Measurements from ENCODE around the gene TUSC2. TPM values are rescaled to one million over a fixed set of nuclear protein-coding genes. Genes with fewer than 3 reads are reported as not detected.

Gene TUSC2
- total RNA-seq, 2 donors from 2014 or later, result 13.9 to 19.3 TPM

- Mint-ChIP-seq H3K4me3 (peak overlapping the region; percentile 98), H3K27ac (peak overlapping the region; percentile 94), H3K4me1 (peaks cover 8% of the 10 kb centered on the region), H3K36me3 (ENCODE audit: low read depth) (no peaks in the 10 kb centered on the region), H3K27me3 (no peaks in the 10 kb centered on the region), H3K9me3 (no peaks in the 10 kb centered on the region)
- ATAC-seq (replicated peaks), result no peak
Measured at GRCh38 chr3:50300681-50301254, 27.3 kb downstream of the TUSC2 start.

DNA sequence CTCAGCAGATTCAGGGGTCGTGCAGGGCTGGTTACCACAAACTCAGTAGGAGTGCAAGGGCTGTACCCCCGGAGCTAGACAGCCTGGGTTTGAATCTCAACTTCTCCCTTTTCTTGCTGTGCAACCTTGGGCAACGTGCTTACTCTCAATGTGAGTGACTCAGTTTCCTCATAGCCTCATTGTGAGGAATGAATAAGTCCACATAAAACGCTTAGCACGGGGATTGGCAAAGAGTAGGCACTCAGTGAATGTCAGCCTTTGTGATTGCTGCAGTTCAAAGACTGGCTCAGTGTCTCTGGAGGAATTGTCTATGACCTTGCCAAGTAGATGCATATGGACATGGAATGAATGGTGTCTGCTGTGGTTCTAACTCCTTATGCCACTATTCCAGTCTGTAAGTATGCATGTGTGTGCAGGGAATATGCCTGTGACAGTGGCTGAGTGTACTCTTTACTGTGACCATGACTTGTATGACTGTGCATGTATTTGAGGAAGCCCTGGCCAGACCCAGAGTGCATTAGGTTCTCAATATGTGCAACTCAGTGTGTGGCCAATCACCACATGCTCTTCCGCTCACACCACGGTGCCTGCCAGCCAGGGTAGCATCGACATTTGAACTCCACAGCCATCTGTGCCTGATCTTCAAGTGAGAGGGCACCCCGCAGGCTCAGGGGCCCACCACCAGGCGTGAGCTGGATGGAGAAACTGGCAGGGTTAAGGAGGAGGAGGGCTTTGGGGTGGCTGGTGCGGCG lies 27.9 kb downstream of the TUSC2 start:
- Mint-ChIP-seq H3K4me3 (peak overlapping the region; percentile 98), H3K27me3 (no peaks in the 10 kb centered on the region), H3K9me3 (no peaks in the 10 kb centered on the region), H3K4me1 (peaks cover 8% of the 10 kb centered on the region), H3K36me3 (ENCODE audit: low read depth) (no peaks in the 10 kb centered on the region), H3K27ac (peak overlapping the region; percentile 94)
- peak; percentile 38 for ATAC-seq (replicated peaks)

- Mint-ChIP-seq H3K36me3 (ENCODE audit: low read depth) (no peaks in the 10 kb centered on the region), H3K9me3 (no peaks in the 10 kb centered on the region), H3K27ac (peak overlapping the region; percentile 94), H3K4me3 (peak overlapping the region; percentile 98), H3K27me3 (no peaks in the 10 kb centered on the region), H3K4me1 (peaks cover 8% of the 10 kb centered on the region)
- no peak for ATAC-seq (replicated peaks)
Measured at GRCh38 chr3:50299638-50299928, 28.4 kb downstream of the TUSC2 start.

DNA sequence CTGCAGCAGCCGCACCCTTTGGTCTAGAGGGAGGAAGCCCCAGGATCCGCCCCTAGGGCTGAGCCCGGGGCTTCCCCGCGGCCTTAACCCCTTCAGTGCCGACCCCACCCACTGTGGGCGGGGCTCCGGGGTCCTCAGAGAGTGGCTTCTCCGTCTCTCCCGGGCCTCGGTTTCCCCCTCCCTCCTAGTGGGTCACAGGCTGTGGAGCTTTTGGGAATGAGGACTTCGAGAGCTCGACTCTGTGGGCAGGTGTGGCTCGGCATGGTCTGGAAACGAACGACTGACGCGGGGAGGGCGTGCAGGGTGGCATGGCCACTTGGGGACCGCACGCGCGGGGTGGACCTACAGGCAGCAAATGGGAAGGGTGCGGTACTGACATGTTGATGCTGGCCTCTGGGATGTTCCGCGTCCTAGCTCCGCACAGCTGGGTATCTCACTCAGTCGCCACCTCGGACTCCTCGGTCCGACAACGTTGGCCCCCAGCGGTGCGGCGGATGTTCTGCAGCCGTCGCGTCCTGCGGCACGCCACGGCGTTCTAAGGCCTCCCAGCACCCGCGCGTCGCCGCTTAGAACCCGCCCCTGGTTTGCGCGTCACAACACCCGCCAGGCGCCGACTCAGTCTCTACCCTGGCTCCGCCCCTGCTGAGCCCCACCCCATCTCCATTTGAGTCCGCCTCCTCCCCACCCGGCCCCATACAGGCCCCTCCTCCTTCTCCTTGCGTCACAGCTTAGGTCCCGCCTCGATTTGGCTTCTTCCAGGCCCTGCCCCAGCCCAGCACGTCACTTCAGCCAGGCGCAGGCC lies 29.0 kb downstream of the TUSC2 start, which contains the start of the genes HYAL3 and NAA80:
Gene HYAL3, minus strand, starts transcription at position 570 of the 802 bp plus-strand sequence. CDS start 3,803 bp downstream, outside the sequence.
Gene NAA80, minus strand, starts transcription at position 570 of the 802 bp plus-strand sequence. CDS start 1,942 bp downstream, outside the sequence.
- Mint-ChIP-seq H3K27ac (peak within 1 kb of the TSS; percentile 94), H3K4me1 (peaks cover 8% of the 10 kb centered on the region), H3K4me3 (peak within 1 kb of the TSS; percentile 98), H3K27me3 (no peaks in the 10 kb centered on the region), H3K9me3 (no peaks in the 10 kb centered on the region), H3K36me3 (ENCODE audit: low read depth) (no peaks in the 10 kb centered on the region)
- peak; percentile 90 for ATAC-seq (replicated peaks)

DNA sequence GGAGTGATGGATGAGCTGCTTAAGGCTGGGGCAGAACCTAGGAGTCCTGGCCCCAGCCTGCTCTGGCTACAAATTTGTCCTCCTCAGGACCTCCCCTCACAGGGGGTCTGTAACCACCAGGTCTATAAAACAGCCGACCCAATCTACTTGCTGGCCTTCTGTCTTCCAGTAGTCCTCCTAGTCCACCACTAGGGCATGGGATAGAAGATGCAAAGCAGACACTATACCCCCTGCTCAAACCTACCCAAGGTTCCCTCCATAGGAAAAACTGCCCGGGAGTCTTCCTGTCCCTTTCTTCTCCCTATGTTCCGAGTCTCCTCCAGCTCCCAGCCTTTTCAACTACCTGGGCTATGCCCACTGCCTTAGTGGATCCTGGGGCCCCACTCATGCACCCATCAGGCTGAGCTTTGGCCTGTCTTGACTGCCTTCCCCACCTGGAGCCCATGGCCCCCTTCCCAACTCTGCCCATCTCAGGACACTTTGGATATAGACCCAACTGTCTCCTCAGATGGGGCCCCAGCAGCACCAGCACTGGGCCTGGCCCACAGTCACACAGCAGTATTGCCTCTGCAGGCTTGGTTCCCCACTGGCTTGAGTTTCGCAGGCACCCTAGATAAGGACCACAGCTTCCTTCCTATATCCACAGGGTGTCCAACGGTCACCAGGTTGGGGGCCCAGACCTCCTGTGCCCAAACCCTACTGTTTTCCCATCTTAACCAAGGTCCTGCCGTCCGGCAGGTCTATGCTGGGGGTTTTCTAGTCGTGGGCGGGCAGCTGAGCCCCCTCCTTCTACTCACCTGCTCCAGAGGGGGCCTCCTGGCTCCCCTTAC lies 29.9 kb downstream of the TUSC2 start:
- Mint-ChIP-seq H3K4me3 (peak overlapping the region; percentile 98), H3K27me3 (no peaks in the 10 kb centered on the region), H3K27ac (peak overlapping the region; percentile 94), H3K9me3 (no peaks in the 10 kb centered on the region), H3K4me1 (peaks cover 8% of the 10 kb centered on the region), H3K36me3 (ENCODE audit: low read depth) (no peaks in the 10 kb centered on the region)
- no peak for ATAC-seq (replicated peaks)

DNA sequence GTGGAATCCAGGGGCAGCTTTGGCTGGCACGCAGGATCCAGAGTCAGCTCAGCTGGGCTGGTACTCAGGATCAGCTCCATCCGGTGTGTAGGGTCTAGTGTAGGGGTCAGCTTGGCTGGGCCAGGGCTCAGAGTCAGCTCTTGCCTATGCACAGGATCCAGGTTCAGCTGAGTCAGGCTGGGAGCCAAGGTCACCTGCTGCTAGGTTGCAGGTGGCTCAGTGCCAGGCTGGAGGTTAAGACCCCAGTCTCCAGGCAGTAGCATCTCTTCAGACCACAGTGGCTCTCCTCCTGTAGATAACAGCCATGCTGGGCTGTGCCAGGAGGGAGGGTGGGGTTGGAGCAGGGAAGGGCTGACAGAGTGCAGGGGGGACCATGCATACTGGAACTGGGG lies 30.6 kb downstream of the TUSC2 start:
- Mint-ChIP-seq H3K9me3 (no peaks in the 10 kb centered on the region), H3K4me1 (peaks cover 15% of the 10 kb centered on the region), H3K27ac (no peak overlapping the region), H3K27me3 (no peaks in the 10 kb centered on the region), H3K36me3 (ENCODE audit: low read depth) (no peaks in the 10 kb centered on the region), H3K4me3 (peak overlapping the region; percentile 98)
- ATAC-seq (replicated peaks), result no peak

- H3K36me3 Mint-ChIP-seq (ENCODE audit: low read depth), result no peaks in the 10 kb centered on the region
- H3K4me1 Mint-ChIP-seq, result peaks cover 16% of the 10 kb centered on the region
- no peak overlapping the region for H3K27ac Mint-ChIP-seq
- peak overlapping the region; percentile 98 for H3K4me3 Mint-ChIP-seq
- no peaks in the 10 kb centered on the region for H3K9me3 Mint-ChIP-seq
- H3K27me3 Mint-ChIP-seq, result no peaks in the 10 kb centered on the region
- ATAC-seq (replicated peaks), result no peak
Measured at GRCh38 chr3:50296721-50297383, 31.2 kb downstream of the TUSC2 start.

DNA sequence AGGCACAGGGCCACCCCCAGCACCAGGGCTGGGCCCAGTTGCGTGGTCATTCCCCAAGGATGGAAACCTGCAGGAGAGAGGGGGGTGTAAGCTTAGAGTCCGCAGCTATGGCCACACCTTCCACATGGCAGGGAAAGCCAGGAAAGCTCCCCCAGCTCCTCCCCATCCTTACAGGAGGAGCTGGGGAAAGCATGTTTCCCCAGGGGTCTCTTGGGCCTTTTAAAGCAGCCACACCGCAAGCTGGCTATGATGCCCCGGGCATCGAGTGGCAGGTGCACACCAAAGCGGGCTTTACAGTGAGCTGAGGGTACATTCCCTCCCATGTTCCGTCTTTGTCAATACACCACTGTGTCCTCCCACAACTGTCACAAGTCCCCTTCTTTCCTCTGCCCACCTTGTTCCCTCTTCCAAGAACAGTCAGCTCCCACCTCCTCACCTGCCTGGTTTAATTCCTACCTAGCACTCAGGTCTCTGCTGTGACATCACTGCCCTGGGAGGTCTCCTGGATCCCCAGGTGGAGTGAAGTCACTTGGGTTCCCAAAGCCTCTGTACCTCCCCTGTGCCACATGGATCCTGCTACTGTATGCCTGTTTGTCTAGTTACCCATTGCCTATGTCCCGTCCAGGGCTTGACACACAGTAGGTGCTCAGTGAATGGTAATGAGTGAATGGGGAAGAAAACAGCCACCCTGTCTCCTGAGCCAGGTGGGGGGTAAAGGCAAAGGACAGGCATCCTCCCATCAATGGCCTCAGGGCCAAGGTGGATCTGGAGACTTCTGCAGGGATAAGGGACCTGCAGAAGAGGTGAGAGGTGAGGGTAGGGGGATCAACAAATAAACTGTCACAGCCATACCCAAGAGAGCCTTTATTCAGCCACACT lies 32.2 kb downstream of the TUSC2 start:
- Mint-ChIP-seq H3K27ac (no peak overlapping the region), H3K4me1 (peaks cover 22% of the 10 kb centered on the region), H3K4me3 (no peak overlapping the region), H3K36me3 (ENCODE audit: low read depth) (peaks cover 10% of the 10 kb centered on the region), H3K27me3 (no peaks in the 10 kb centered on the region), H3K9me3 (no peaks in the 10 kb centered on the region)
- no peak for ATAC-seq (replicated peaks)

GRCh38 chr3:50294492-50295403 lies 33.3 kb downstream of the TUSC2 start:
- Mint-ChIP-seq H3K27me3 (no peaks in the 10 kb centered on the region), H3K9me3 (no peaks in the 10 kb centered on the region), H3K4me3 (no peak overlapping the region), H3K4me1 (peaks cover 14% of the 10 kb centered on the region), H3K36me3 (ENCODE audit: low read depth) (peaks cover 18% of the 10 kb centered on the region), H3K27ac (no peak overlapping the region)
- ATAC-seq (replicated peaks), result no peak

DNA sequence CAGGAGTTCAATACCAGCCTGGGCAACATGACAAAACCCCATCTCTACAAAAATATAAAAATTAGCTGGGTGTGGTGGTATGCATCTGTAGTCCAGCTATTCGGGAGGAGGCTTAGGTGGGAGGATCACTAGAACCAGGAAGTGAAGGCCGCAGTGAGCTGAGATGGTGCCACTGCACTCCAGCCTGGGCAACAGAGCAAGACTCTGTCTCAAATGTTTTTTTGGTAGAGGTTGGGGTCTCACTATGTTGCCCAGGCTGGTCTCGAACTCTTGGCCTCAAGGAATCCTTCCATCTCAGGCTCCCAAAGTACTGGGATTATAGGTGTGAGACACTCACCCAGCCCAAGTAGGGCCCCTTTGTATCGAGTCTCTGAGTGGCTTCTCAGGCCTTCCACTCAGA lies 33.9 kb downstream of the TUSC2 start:
- no peaks in the 10 kb centered on the region for H3K9me3 Mint-ChIP-seq
- ATAC-seq (replicated peaks), result no peak
- no peak overlapping the region for H3K27ac Mint-ChIP-seq

GRCh38 chr3:50293079-50293801 lies 34.8 kb downstream of the TUSC2 start:
- Mint-ChIP-seq H3K4me3 (peak overlapping the region; percentile 89), H3K9me3 (no peaks in the 10 kb centered on the region), H3K27me3 (no peaks in the 10 kb centered on the region), H3K36me3 (ENCODE audit: low read depth) (peaks cover 33% of the 10 kb centered on the region), H3K27ac (peak overlapping the region; percentile 90), H3K4me1 (peaks cover 14% of the 10 kb centered on the region)
- no peak for ATAC-seq (replicated peaks)

More for the DNA sequence above, 33.9 kb downstream of the TUSC2 start:
- peaks cover 25% of the 10 kb centered on the region for H3K36me3 Mint-ChIP-seq (ENCODE audit: low read depth)
- H3K4me1 Mint-ChIP-seq, result peaks cover 14% of the 10 kb centered on the region
- no peaks in the 10 kb centered on the region for H3K27me3 Mint-ChIP-seq
- H3K4me3 Mint-ChIP-seq, result peak overlapping the region; percentile 89

All from activated T-helper 17 cell treated with anti-CD3 and anti-CD28 coated beads, Interleukin-2, amount 50 U/mL, for 72 hours (primary cell).